ENCODE measurements around the gene ENPP1. TPM values are rescaled to one million over a fixed set of nuclear protein-coding genes. Genes with fewer than 3 reads are reported as not detected.
A peak's percentile ranks its signal among the peaks of the same experiment; 100 is the strongest.
"Not testable (repeated sequence)": the region's sequence is repeated elsewhere in the genome, so short reads cannot be mapped to it uniquely, and the experiment has no call there.

ENPP1 gene
- total RNA-seq, 1 donor from 2014 or later, result 34.8 TPM

DNA sequence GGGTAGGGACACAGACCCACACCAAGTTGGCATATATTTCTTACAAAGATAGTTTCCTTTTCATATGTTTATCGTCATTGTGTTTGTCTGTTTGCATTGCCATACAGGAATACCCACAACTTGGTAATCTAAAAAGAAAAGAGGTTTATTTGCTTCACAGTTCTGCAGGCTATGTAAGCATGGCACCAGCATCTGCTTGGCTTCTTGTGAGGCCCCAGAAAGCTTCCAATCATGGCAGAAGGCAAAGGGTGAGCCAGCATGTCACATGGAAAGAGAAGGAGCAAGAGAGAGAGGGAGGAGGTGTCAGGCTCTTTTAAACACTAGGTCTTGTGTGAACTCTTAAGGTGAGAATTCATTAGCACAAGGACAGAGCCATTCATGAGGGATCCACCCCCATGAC lies 90.9 kb downstream of the ENPP1 start:
- Mint-ChIP-seq H3K27me3 (ENCODE audit: low read depth) (peaks cover 21% of the 10 kb centered on the region), H3K27ac (no peak overlapping the region), H3K4me1 (ENCODE audit: low read depth) (peaks cover 17% of the 10 kb centered on the region), H3K36me3 (ENCODE audit: low read depth) (peaks cover 7% of the 10 kb centered on the region), H3K9me3 (peaks cover 21% of the 10 kb centered on the region), H3K4me3 (ENCODE audit: low read depth) (no peak overlapping the region)
- no peak for DNase-seq (ENCODE audit: low spot score)
- intact Hi-C loops (cut with micrococcal nuclease), result no loop called here

DNA sequence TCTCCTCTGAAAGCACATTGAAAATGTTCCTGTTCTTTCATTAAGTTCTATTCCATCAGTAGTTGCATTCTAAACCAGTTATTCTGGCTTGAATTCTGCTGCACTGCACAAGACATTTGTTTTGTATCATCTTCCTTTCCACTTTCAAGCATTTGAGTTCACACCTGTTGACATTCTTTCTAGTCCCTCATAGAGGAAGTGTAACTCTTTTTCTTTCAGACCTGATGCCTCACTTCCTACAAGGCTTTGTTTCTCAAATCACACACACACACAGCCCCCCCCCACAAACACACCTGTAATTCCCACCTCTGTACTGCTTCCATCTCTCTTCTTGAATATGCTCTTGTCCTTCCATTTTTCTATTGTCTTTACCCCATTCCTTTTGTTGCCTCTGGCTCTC lies 92.4 kb downstream of the ENPP1 start:
- Mint-ChIP-seq H3K4me1 (ENCODE audit: low read depth) (peaks cover 8% of the 10 kb centered on the region), H3K9me3 (peaks cover 21% of the 10 kb centered on the region), H3K27me3 (ENCODE audit: low read depth) (peaks cover 25% of the 10 kb centered on the region), H3K36me3 (ENCODE audit: low read depth) (peaks cover 7% of the 10 kb centered on the region), H3K4me3 (ENCODE audit: low read depth) (no peak overlapping the region), H3K27ac (no peak overlapping the region)
- no peak for DNase-seq (ENCODE audit: low spot score)
- intact Hi-C loops (cut with micrococcal nuclease), result no loop called here

GRCh38 chr6:131901326-131901873 lies 93.6 kb downstream of the ENPP1 start:
- H3K4me1 Mint-ChIP-seq (ENCODE audit: low read depth); H3K36me3 Mint-ChIP-seq (ENCODE audit: low read depth); intact Hi-C loops (cut with micrococcal nuclease); H3K4me3 Mint-ChIP-seq (ENCODE audit: low read depth); DNase-seq (ENCODE audit: low spot score); H3K27ac Mint-ChIP-seq: not testable (repeated sequence)
- H3K9me3 Mint-ChIP-seq, result peaks cover 21% of the 10 kb centered on the region
- H3K27me3 Mint-ChIP-seq (ENCODE audit: low read depth), result peaks cover 25% of the 10 kb centered on the region

DNA sequence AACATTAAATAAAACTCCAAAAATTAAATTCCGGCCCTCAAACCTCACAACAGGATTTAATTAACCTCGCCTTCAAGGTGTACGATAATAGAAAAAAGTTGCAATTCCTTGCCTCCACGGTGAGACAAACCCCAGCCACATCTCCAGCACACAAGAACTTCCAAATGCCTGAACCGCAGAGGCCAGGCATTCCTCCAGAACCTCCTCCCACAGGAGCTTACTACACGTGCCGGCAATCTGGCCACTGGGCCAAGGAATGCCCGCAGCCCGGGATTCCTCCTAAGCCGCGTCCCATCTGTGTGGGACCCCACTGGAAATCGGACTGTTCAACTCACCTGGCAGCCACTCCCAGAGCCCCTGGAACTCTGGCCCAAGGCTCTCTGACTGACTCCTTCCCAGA lies 95.9 kb downstream of the ENPP1 start:
- intact Hi-C loops (cut with micrococcal nuclease); DNase-seq (ENCODE audit: low spot score); H3K36me3 Mint-ChIP-seq (ENCODE audit: low read depth); H3K27ac Mint-ChIP-seq; H3K9me3 Mint-ChIP-seq; H3K4me1 Mint-ChIP-seq (ENCODE audit: low read depth); H3K4me3 Mint-ChIP-seq (ENCODE audit: low read depth): not testable (repeated sequence)
- peaks cover 36% of the 10 kb centered on the region for H3K27me3 Mint-ChIP-seq (ENCODE audit: low read depth)

- DNase-seq (ENCODE audit: low spot score); H3K27ac Mint-ChIP-seq; H3K9me3 Mint-ChIP-seq; H3K36me3 Mint-ChIP-seq (ENCODE audit: low read depth); H3K4me3 Mint-ChIP-seq (ENCODE audit: low read depth); intact Hi-C loops (cut with micrococcal nuclease): not testable (repeated sequence)
- peaks cover 33% of the 10 kb centered on the region for H3K27me3 Mint-ChIP-seq (ENCODE audit: low read depth)
- H3K4me1 Mint-ChIP-seq (ENCODE audit: low read depth), result peaks cover 30% of the 10 kb centered on the region
Observed at GRCh38 chr6:131908787-131909186, 101.0 kb downstream of the ENPP1 start.

DNA sequence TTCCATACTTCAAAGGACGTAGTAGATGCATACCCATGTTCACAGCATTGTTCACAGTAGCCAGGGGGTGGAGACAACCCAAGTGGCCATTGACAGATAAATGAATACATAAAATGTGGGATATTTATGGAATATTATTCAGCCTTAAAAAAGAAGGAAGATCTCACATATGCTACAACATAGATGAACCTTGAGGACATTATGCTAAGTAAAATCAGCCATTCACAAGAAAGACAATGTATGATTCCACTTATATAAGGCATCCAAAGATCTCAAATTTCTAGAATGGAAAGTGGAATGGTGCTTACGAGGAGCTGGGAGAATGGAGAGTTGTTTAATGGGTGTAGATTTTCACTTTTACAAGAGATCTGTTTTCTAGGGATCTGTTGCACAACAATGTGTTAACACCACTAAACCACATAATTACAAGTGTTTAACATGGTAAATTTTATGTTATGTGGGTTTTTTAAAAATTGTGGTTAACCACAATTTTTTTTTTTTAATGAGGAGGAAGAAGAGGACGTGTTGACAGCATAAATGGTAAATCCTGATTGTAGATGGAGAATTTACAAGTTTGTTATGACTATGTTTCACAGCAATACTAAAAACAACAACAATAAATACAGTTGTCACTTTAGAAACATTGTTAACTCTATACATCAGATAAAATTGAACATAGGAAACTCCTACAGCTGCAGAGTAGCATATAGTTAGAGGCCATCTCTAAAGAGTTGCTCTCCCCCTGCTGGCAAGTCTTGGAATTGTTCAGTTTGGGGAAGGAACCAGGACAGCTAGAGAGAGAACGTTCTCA lies 101.8 kb downstream of the ENPP1 start:
- intact Hi-C loops (cut with micrococcal nuclease), result loop anchor here (1.0 to 10.0 kb wide), 7 partner anchors 14 to 847 kb away; partner anchors contain the start of genes ENPP1, EPB41L2 and MED23
- Mint-ChIP-seq H3K9me3 (no peaks in the 10 kb centered on the region), H3K27ac (peak overlapping the region; percentile 67), H3K36me3 (ENCODE audit: low read depth) (no peaks in the 10 kb centered on the region), H3K27me3 (ENCODE audit: low read depth) (peaks cover 29% of the 10 kb centered on the region), H3K4me3 (ENCODE audit: low read depth) (no peak overlapping the region), H3K4me1 (ENCODE audit: low read depth) (peaks cover 30% of the 10 kb centered on the region)
- peak; percentile 66 for DNase-seq (ENCODE audit: low spot score)

DNA sequence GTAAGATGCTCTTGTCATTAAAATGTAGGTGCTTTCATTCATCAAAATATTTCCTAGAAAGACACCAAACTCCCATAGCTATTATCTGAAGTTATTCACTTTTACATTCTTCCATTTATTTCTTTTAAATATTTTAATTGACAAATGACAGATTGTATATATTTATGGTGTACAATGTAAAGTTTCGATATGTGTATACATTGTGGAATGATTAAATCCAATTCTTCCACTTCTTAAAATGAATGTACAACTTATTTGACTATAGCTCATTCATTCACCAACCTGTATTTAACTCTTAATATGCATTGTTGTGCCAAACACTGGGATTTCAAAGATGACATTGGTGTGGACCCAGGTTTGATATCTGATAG lies 102.4 kb downstream of the ENPP1 start:
- intact Hi-C loops (cut with micrococcal nuclease), result loop anchor here (1.0 to 10.0 kb wide), 7 partner anchors 15 to 848 kb away; partner anchors contain the start of genes ENPP1, EPB41L2 and MED23
- peaks cover 32% of the 10 kb centered on the region for H3K27me3 Mint-ChIP-seq (ENCODE audit: low read depth)
- no peak overlapping the region for H3K27ac Mint-ChIP-seq
- H3K4me3 Mint-ChIP-seq (ENCODE audit: low read depth), result no peak overlapping the region
- H3K4me1 Mint-ChIP-seq (ENCODE audit: low read depth), result peaks cover 30% of the 10 kb centered on the region
- H3K9me3 Mint-ChIP-seq, result no peaks in the 10 kb centered on the region
- DNase-seq (ENCODE audit: low spot score), result no peak
- H3K36me3 Mint-ChIP-seq (ENCODE audit: low read depth), result no peaks in the 10 kb centered on the region

DNA sequence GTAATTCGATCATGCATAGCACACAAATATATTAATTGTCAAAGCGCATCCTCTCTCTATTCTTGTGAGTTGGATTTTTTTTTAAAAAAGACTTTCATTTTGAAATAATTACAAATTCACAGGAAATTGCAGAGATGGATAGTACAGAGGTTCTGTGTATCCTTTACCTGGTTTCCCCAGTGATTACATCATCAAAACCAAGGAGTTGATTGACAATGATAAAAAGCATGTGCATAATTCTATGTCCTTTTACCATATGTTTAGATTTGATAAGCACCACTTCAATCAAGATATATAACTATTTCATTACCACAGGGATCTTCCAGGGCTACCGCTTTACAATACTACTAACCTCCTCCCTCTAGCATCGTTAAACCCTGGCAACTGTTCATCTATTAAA lies 103.1 kb downstream of the ENPP1 start:
- H3K9me3 Mint-ChIP-seq, result peaks cover 5% of the 10 kb centered on the region
- H3K27me3 Mint-ChIP-seq (ENCODE audit: low read depth), result peaks cover 34% of the 10 kb centered on the region
- DNase-seq (ENCODE audit: low spot score), result no peak
- H3K36me3 Mint-ChIP-seq (ENCODE audit: low read depth), result peaks cover 1% of the 10 kb centered on the region
- H3K4me1 Mint-ChIP-seq (ENCODE audit: low read depth), result peaks cover 31% of the 10 kb centered on the region
- intact Hi-C loops (cut with micrococcal nuclease), result loop anchor here (1.0 to 10.0 kb wide), 7 partner anchors 16 to 849 kb away; partner anchors contain the start of genes ENPP1, EPB41L2 and MED23
- H3K27ac Mint-ChIP-seq, result no peak overlapping the region
- H3K4me3 Mint-ChIP-seq (ENCODE audit: low read depth), result no peak overlapping the region

DNA sequence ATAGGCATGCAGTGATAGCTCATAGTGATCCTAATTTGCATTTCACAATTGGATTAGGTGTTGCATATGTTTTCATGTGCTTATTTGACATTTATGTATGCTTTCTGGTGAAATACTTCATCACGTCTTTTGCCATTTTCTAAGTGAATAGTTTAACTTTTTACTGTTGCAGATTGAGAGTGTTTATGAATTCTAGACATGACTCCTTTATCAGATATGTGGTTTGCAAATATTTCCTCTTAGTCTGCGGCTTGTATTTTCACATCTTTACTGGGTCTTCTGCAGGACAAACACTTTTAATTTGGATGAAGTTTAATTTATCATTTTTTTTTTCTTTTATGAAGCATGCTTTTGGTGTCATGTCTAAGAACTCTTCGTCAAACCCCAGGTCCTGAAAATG lies 104.1 kb downstream of the ENPP1 start:
- intact Hi-C loops (cut with micrococcal nuclease), result loop anchor here (2.0 to 10.0 kb wide), 5 partner anchors 105 to 850 kb away; partner anchors contain the start of genes ENPP1 and EPB41L2
- Mint-ChIP-seq H3K27me3 (ENCODE audit: low read depth) (peaks cover 34% of the 10 kb centered on the region), H3K27ac (no peak overlapping the region), H3K36me3 (ENCODE audit: low read depth) (peaks cover 9% of the 10 kb centered on the region), H3K4me1 (ENCODE audit: low read depth) (peaks cover 38% of the 10 kb centered on the region), H3K4me3 (ENCODE audit: low read depth) (no peak overlapping the region), H3K9me3 (peaks cover 14% of the 10 kb centered on the region)
- DNase-seq (ENCODE audit: low spot score), result no peak

DNA sequence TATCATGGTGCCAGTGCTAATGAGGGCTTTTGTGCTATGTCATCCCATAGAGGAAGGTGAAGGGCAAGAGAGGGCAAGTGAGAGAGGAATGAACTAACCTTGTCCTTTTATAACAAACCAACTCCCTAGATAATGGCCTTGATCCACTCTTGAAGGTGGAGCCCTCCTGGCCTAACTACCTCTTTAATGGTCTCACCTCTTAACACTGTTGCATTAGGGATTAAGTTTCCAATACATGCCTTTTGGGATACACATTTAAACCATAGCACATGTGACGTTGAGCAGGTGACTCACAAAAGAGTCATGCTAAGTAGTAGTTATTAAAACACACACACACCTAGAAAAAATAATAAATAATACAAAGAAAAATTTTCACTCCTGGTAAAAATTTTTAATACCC lies 106.4 kb downstream of the ENPP1 start:
- H3K36me3 Mint-ChIP-seq (ENCODE audit: low read depth), result peaks cover 11% of the 10 kb centered on the region
- no peak overlapping the region for H3K4me3 Mint-ChIP-seq (ENCODE audit: low read depth)
- peaks cover 37% of the 10 kb centered on the region for H3K27me3 Mint-ChIP-seq (ENCODE audit: low read depth)
- H3K27ac Mint-ChIP-seq, result no peak overlapping the region
- H3K9me3 Mint-ChIP-seq, result peaks cover 17% of the 10 kb centered on the region
- DNase-seq (ENCODE audit: low spot score), result no peak
- intact Hi-C loops (cut with micrococcal nuclease), result loop anchor here (5.0 to 10.0 kb wide), 3 partner anchors 107 to 852 kb away; partner anchors contain the start of genes ENPP1 and EPB41L2
- peaks cover 43% of the 10 kb centered on the region for H3K4me1 Mint-ChIP-seq (ENCODE audit: low read depth)

- peaks cover 11% of the 10 kb centered on the region for H3K36me3 Mint-ChIP-seq (ENCODE audit: low read depth)
- peak; percentile 31 for DNase-seq (ENCODE audit: low spot score)
- H3K27ac Mint-ChIP-seq, result no peak overlapping the region
- H3K27me3 Mint-ChIP-seq (ENCODE audit: low read depth), result peaks cover 39% of the 10 kb centered on the region
- intact Hi-C loops (cut with micrococcal nuclease), result loop anchor here (1.0 to 10.0 kb wide), 4 partner anchors 108 to 853 kb away; partner anchors contain the start of genes ENPP1 and EPB41L2
- H3K4me1 Mint-ChIP-seq (ENCODE audit: low read depth), result peaks cover 40% of the 10 kb centered on the region
- peaks cover 17% of the 10 kb centered on the region for H3K9me3 Mint-ChIP-seq
- no peak overlapping the region for H3K4me3 Mint-ChIP-seq (ENCODE audit: low read depth)
Observed at GRCh38 chr6:131914967-131915751, 107.3 kb downstream of the ENPP1 start.

GRCh38 chr6:131916091-131916796 lies 108.4 kb downstream of the ENPP1 start:
- Mint-ChIP-seq H3K27me3 (ENCODE audit: low read depth) (peaks cover 41% of the 10 kb centered on the region), H3K9me3 (peaks cover 19% of the 10 kb centered on the region), H3K4me1 (ENCODE audit: low read depth) (peaks cover 33% of the 10 kb centered on the region), H3K36me3 (ENCODE audit: low read depth) (peaks cover 11% of the 10 kb centered on the region)
- not testable (repeated sequence) for H3K4me3 Mint-ChIP-seq (ENCODE audit: low read depth); DNase-seq (ENCODE audit: low spot score); H3K27ac Mint-ChIP-seq
- intact Hi-C loops (cut with micrococcal nuclease), result loop anchor here (10.0 kb wide), 1 partner anchor 569 kb away; no protein-coding TSS in a partner anchor
